Peyer's patch (tissue), 4 donors: ENCODE measurements around the gene SPARCL1. TPM values are rescaled to one million over a fixed set of nuclear protein-coding genes. Genes with fewer than 3 reads are reported as not detected.

Experiments
- DNase-seq, 3 donors: peaks; one replicate each; pipeline ENCODE4 v3.0.0-alpha.2; 2017 to 2019
- H3K27ac ChIP-seq, 4 donors: fragments of 200-600 bp; sonication (generic); one replicate each; pipeline ENCODE4 v1.5.1; 2016 to 2019
- H3K27me3 ChIP-seq, 2 donors: fragments of 200-600 bp; sonication (generic); one replicate each; pipeline ENCODE4 v1.5.1; 2019
- H3K36me3 ChIP-seq, 3 donors: fragments of 200-600 bp; sonication (generic); one replicate each; pipeline ENCODE4 v1.5.1; 2016 to 2019
- H3K4me1 ChIP-seq, 4 donors: fragments of 200-600 bp; sonication (generic); one replicate each; pipeline ENCODE4 v1.5.1; 2016 to 2019
- H3K4me3 ChIP-seq, 4 donors: fragments of 200-600 bp; sonication (generic); 1 replicate in 3 of 4; 2 replicates in 1 of 4; pipeline ENCODE4 v1.5.1; 2016 to 2019; ENCODE audit warnings: mild to moderate bottlenecking in 1 of 4
- H3K9me3 ChIP-seq, 4 donors: fragments of 200-600 bp; sonication (generic); one replicate each; pipeline ENCODE4 v1.5.1; 2016 to 2019; ENCODE audit warnings: mild to moderate bottlenecking in 1 of 4
- CTCF ChIP-seq, 6 experiments: fragments of 450-650 bp in 4 of 6; fragments of 200-600 bp in 2 of 6; sonication (generic) in 1 of 6; IDR thresholded peaks; one replicate each; pipeline ENCODE4 v1.5.1; 2017 to 2019; ENCODE audit warnings: antibody characterized with exemption in 6 of 6, mild to moderate bottlenecking in 3 of 6, moderate library complexity in 1 of 6
- POLR2A ChIP-seq, 2 donors: fragments of 450-650 bp; IDR thresholded peaks; one replicate each; pipeline ENCODE4 v1.5.1; 2017; ENCODE audit warnings: antibody characterized with exemption in 2 of 2, mild to moderate bottlenecking in 2 of 2, moderate library complexity in 2 of 2
- total RNA-seq, 4 donors: library from RNA; depleted of rRNA; stranded (reverse); fragments of >200 nt; gene quantifications; one replicate each; pipeline ENCODE4 v1.1.0, GENCODE V29; 2016

SPARCL1 gene
- total RNA-seq, 4 donors from 2014 or later: 37.1 to 120 (median 117) TPM

- H3K4me1 ChIP-seq: peaks cover 0 to 16% (median 0%) of the 10 kb centered on the region in 4 donors
- TF ChIP-seq CTCF (IDR thresholded peaks at IDR 0.05): no peak
- TF ChIP-seq POLR2A (IDR thresholded peaks at IDR 0.05): no peak
- no peak overlapping the region for H3K27ac ChIP-seq
- no peaks in the 10 kb centered on the region for H3K9me3 ChIP-seq
- no peaks in the 10 kb centered on the region for H3K36me3 ChIP-seq
- no peak overlapping the region for H3K4me3 ChIP-seq
- H3K27me3 ChIP-seq: no peaks in the 10 kb centered on the region
- no peak for DNase-seq
Measured at GRCh38 chr4:87517621-87518020, 11.6 kb downstream of the SPARCL1 start.

GRCh38 chr4:87516683-87517082, 12.5 kb downstream of the SPARCL1 start:
- DNase-seq: no peak
- H3K9me3 ChIP-seq: no peaks in the 10 kb centered on the region
- no peak for TF ChIP-seq CTCF (IDR thresholded peaks at IDR 0.05)
- no peak for TF ChIP-seq POLR2A (IDR thresholded peaks at IDR 0.05)
- no peak overlapping the region for H3K27ac ChIP-seq
- H3K4me3 ChIP-seq: no peak overlapping the region
- peaks cover 0 to 22% (median 0%) of the 10 kb centered on the region in 4 donors for H3K4me1 ChIP-seq
- H3K27me3 ChIP-seq: no peaks in the 10 kb centered on the region
- H3K36me3 ChIP-seq: no peaks in the 10 kb centered on the region

- Histone ChIP-seq H3K4me1 (peaks cover 0 to 11% (median 0%) of the 10 kb centered on the region in 4 donors), H3K9me3 (no peaks in the 10 kb centered on the region), H3K27ac (no peak overlapping the region), H3K36me3 (no peaks in the 10 kb centered on the region), H3K27me3 (no peaks in the 10 kb centered on the region), H3K4me3 (no peak overlapping the region)
- TF ChIP-seq POLR2A (IDR thresholded peaks at IDR 0.05) (no peak), CTCF (IDR thresholded peaks at IDR 0.05) (no peak)
- no peak for DNase-seq
Measured at GRCh38 chr4:87512400-87512799, 16.8 kb downstream of the SPARCL1 start.

GRCh38 chr4:87511500-87511899, 17.7 kb downstream of the SPARCL1 start:
- Histone ChIP-seq H3K9me3 (no peaks in the 10 kb centered on the region), H3K36me3 (no peaks in the 10 kb centered on the region), H3K27me3 (no peaks in the 10 kb centered on the region), H3K4me3 (no peak overlapping the region), H3K4me1 (peaks cover 0 to 11% (median 0%) of the 10 kb centered on the region in 4 donors), H3K27ac (no peak overlapping the region)
- no peak for TF ChIP-seq CTCF (IDR thresholded peaks at IDR 0.05)
- DNase-seq: no peak

- no peak for TF ChIP-seq CTCF (IDR thresholded peaks at IDR 0.05)
- TF ChIP-seq POLR2A (IDR thresholded peaks at IDR 0.05): no peak
Measured at GRCh38 chr4:87510747-87511146, 18.4 kb downstream of the SPARCL1 start.

More at GRCh38 chr4:87510747-87511146, 18.4 kb downstream of the SPARCL1 start:
- no peak for DNase-seq
- H3K9me3 ChIP-seq: no peaks in the 10 kb centered on the region
- no peaks in the 10 kb centered on the region for H3K27me3 ChIP-seq
- H3K4me3 ChIP-seq: no peak overlapping the region
- H3K4me1 ChIP-seq: peaks cover 0 to 11% (median 0%) of the 10 kb centered on the region in 4 donors
- H3K36me3 ChIP-seq: no peaks in the 10 kb centered on the region
- H3K27ac ChIP-seq: no peak overlapping the region
